GM19025 (cell line): ENCODE data around the gene TNS4.

Source experiments
- ATAC-seq: cut with Tn5 transposase; IDR thresholded peaks from one replicate; pipeline ENCODE4 v1.9.1; 2021; ENCODE audit warnings: mild to moderate bottlenecking, low read depth, moderate library complexity; ENCODE audit not compliant: unreplicated experiment

The TNS4 gene

GRCh38 chr17:40459636-40460603 is 41.5 kb downstream of the TNS4 start:
- ATAC-seq: no peak

- no peak for ATAC-seq
Measured at GRCh38 chr17:40458851-40459482, 42.5 kb downstream of the TNS4 start.

GRCh38 chr17:40457964-40458791 is 43.2 kb downstream of the TNS4 start:
- no peak for ATAC-seq

DNA sequence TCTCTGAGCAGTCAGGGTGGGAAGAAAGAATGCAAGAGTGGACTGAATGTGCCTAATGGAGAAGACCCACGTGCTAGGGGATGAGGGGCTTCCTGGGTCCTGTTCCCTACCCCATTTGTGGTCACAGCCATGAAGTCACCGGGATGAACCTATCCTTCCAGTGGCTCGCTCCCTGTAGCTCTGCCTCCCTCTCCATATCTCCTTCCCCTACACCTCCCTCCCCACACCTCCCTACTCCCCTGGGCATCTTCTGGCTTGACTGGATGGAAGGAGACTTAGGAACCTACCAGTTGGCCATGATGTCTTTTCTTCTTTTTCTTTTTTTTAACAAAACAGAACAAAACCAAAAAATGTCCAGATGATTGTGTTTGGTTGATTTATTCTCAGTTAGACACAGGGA is 44.1 kb downstream of the TNS4 start:
- no peak for ATAC-seq

GRCh38 chr17:40456396-40456951 is 44.9 kb downstream of the TNS4 start:
- no peak for ATAC-seq

GRCh38 chr17:40454613-40454995 is 46.8 kb downstream of the TNS4 start:
- ATAC-seq: no peak

DNA sequence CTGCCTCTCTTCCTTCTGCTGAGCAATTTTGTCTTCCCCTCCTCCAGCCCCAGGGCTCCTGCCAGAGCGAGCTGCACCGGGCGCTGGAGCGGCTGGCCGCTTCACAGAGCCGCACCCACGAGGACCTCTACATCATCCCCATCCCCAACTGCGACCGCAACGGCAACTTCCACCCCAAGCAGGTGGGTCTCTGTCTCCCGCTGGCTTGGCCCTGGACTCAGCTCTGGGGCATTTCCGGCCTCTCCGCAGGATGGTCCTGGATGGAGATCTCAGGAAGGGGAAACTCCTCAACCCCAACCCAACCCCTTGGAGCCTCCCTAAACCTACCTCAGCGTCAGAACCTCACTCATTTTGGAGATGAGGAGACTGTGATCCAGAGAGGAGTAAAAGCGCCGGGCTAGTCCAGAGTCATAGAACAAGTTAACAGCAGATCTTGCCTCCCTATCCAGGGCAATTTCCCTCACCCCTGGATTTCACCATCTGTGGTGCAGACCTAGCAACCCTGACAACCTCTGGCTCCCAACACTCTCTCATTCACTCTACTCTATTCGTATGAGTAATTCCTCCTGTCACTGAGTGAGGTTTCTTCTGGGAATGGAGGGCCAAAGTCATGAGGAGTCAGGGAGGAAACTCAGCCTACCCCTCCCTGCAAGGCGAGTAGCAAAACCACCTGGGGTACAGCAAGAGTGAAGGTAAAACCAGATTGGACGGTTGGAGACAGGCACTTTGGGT is 47.4 kb downstream of the TNS4 start:
- ATAC-seq: no peak

DNA sequence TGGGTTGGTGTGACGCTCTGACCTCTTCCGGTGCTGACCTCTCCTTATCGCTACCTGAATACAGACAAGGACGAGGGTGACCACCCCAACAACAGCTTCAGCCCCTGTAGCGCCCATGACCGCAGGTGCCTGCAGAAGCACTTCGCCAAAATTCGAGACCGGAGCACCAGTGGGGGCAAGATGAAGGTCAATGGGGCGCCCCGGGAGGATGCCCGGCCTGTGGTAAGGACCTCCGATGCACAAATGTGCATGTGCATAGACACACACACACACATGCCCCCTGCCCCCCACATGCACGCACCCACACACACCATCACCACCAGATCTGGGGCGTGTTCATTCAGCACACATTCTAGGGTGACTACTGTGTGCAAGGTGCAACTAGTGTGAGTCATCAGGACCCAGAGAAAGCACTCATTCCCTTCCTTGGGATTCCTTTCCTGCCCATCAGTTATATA is 48.5 kb downstream of the TNS4 start:
- no peak for ATAC-seq

DNA sequence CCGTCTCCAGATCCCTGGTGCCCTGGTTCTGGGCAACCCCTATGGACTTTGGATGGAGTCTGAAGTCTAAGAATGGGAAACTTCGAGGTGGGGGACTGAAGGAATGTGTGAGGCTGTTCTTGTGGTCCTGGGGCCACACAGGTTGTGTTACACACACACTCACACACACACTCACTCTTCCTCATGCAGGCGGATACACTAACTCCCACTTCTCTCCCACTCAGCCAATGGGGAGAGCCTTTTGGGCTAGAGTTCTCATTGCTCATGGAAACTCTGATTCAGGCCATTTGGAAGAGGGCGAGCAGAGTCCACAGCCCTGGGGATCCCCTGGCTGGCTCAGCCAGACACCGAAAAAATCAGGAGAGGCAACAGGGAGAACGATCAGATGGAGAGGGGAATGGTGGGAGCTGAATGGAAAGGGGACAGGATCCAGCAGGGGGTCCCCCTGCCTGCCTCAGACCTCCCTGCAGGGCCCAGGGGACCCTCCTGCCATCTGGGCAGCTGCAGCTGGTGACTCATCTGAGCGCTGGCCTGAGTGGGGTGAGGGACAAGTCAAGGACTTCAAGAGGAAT is 49.1 kb downstream of the TNS4 start:
- ATAC-seq: no peak

DNA sequence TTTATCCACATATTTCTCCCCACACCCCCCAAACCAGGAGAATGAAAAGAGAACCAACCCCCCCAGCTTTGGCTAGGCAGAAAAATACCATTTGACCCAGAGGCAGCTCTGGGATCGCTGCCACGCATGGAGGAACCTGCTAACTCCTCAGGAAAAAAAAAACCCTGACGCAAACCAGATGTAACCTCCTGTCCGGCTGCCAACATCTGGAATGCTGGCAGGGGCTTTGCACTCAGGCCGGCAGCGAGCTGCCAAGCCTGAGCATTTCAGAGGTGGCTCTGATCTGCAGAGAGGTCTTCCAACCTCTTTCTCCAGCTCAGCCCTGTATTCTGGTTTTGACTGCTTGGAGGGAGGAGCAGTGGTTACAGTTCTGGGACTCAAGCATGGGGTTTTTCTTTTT is 50.0 kb downstream of the TNS4 start:
- ATAC-seq: no peak

DNA sequence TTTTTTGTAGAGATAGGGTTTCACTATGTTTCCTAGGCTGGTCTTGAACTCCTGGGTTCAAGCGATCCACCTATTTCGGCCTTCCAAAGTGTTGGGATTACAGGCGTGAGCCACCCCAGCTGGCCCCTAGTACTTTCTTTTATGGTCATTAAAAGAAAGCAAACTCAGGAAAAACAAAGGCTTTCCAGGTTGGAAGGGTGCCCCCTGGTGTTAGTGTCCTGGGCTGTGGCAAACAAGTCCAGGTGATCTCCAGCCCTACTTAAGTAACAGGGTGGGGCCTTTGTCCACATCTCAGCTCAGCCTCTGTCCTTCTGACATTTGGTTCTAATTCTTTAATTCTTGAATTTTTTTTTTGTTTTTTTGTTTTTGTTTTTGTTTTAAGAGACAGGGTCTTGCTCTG is 51.2 kb downstream of the TNS4 start:
- ATAC-seq: no peak

GRCh38 chr17:40448639-40449261 is 52.7 kb downstream of the TNS4 start:
- ATAC-seq: no peak

DNA sequence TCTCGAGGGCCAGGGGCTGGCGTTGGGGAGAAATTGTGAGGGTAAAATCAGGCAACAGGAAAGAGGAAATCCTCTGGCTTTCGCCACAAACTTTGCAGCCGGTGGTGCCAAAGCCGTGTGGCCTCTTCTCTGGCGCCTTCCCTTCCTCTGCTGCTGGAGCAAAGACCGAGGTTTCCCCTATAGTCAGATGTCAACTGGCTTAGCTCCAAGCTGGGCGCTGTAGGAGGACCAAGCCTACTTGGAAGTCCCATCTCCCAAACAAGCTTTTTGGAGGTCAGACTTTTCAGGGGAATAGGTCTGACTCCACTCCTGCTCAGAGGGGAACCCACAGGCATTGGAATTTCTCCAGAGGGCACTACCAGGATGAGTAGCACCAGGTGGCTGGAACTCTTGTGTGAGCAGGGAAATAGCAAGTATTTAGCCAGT is 53.2 kb downstream of the TNS4 start:
- ATAC-seq: no peak

DNA sequence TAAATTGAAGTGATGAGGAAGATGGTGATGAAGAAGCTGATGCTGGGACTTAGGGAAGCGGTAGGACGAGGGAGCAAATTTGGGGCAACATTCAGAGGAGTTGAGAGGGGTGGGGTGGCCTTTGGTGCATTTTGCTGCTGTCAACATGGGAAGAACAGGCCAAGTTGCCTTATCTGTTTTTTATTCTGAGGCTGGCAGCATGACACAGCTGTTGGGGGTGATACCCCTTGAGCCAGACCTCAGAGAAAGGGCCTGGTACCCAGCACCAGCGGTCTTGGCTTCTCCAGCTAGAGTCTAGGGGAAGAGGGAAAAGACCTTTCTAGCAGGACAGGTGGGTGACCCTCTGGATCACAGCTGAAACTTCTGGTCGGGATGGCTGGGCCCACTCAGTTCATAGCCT is 53.6 kb downstream of the TNS4 start:
- ATAC-seq: no peak

DNA sequence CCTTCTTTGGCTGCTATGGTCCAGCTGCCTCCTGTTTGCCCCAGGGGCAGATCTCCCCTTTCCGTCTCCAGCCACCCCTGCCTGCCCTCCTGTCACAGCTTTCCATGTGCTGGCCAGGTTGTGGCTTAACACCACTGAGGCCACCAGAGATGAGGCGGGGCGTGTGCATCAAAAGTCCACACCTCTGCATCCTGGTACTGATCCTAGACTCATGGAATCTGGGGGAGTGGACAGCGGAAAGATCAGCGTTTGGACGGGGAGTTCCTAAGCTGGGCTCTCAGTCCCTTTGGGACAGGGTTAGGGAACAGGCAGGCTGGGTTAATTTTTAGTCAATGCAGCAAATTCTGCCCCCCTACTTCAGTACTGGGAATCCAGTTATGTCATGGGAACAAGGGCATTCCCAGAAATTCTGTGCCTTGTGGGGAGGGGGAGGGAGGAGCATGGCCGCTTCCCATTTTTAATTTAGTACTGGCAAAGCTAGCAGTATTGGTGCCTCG is 54.2 kb downstream of the TNS4 start:
- ATAC-seq: no peak

GRCh38 chr17:40445751-40446468 is 55.5 kb downstream of the TNS4 start:
- no peak for ATAC-seq

- no peak for ATAC-seq
Measured at GRCh38 chr17:40443988-40444899, 57.2 kb downstream of the TNS4 start.
